Ecto neural progenitor cell (in vitro differentiated cells): Measurements from ENCODE around the gene YTHDC1.
"Not testable (repeated sequence)": the region's sequence is repeated elsewhere in the genome, so short reads cannot be mapped to it uniquely, and the experiment has no call there.

ENCODE experiments used
- DNase-seq: peaks from one replicate; pipeline ENCODE4 v3.0.0-alpha.2; 2018; ENCODE audit warnings: low spot score

Gene YTHDC1

DNA sequence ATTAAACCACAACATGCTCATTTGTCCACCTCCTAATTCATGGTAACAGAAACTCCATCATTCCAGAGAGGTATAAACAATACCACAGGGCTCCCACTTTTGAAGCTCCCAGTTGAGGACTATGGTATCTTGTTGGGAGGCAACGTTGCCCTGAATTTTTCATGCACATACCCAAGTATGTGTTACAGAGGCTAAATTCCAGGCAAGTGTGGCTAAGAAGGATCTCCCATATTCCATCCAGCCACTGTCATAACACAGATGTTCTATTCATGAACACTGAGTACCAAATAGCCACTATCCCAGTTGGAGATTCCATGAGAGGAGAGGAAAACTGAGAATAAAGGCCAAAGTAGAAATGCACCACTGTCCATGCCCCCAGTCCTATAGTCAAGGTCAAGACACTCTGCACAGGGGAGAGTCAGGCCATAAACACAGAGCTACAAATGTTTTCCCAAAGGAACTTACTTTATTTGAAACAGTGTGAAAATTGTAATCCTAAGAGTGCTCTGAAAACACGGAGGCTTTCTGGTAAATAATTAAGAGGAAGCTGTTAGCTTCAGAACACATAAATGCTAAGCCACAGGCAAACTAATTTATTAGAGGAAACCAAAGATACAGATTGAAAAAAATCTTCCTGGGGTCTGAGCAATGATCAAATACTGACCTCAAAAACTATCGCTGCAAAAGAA lies 62.0 kb downstream of the YTHDC1 start:
- DNase-seq = no peak

DNA sequence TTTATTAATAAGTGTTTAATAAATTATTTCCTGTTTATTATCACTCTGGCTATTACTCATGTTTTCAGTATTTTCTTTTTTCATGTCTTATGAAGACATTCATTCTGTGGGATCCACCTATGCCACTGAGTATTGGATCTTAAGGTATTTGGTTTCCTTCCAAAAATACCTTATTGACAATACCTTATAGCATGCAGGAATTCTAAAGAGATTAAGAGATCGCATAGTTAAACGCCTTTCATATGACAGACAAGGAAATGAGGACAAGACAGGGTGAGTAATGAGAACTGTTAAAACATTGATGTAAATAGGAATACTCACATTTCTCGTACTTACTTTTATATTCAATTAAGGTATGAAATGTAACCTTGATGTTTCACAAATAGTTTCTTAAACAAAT lies 66.2 kb downstream of the YTHDC1 start:
- no peak for DNase-seq

DNA sequence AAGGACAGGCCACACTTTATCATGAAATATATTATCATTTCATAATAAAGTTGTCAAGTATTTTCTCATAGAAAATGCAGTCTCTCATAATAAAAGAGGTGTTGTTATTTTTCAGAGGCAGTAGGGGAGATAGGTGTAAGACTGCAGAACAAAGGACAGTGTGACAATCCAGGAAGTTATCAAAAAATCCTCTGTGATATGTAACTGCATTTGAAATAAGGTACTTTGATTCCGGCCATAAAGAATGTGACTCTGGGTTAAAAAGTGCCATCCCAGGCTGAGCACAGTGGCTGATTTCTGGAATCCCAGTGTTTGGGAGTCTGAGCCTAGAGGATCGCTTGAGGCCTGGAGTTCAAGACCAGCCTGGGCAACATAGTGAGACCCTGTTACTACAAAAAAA lies 66.8 kb downstream of the YTHDC1 start:
- no peak for DNase-seq

DNA sequence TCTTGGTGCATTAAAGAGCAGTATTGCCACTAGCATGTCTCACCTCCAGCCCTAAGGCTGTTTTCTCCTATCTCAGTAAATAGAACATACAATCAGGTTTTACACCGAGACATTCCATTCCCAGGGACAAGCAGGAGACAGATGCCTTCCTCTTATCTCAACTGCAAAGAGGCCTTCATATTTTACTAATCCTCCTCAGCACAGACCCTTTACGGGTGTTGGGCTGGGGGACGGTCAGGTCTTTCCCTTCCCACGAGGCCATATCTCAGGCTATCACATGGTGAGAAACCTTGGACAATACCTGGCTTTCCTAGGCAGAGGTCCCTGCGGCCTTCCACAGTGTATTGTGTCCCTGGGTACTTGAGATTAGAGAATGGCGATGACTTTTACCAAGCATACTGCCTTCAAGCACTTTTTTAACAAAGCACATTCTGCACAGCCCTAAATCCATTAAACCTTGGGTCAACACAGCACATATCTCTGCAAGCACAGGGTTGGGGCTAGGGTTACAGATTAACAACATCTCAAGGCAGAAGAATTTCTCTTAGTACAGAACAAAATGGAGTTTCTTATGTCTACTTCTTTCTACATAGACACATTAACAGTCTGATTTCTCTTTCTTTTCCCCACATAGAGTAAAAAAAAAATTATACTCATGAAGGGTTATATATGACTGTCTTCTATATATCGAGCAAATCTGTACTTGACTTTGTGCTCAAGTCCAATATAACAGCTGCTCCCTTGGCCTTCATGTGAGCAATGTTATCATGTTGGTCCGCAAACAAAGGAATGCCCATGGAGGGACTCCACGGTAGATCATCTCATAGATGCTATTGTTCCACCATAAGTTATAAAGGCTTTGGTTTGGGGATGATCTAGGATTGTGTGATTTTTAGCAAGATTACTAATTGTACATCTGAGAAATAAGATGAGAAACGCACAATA lies 67.8 kb downstream of the YTHDC1 start:
- DNase-seq = not testable (repeated sequence)

DNA sequence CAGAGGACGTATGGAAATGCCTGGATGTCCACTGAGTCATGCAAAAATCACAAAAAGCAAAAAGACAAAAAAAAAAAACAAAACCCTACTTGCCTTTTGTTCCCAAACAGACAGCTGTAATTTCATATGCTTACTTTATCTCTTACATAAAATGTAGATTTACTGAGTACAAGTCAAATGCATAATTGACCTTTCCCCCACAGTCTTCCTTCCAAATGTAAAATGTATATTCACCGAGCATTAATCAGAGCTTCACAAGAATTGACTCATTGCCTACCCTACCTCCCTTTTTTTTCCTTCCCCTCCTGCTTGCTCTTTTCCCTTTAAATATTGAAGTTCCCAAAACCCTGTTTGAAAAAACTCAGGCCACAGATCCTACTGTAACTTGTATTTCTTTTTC lies 71.9 kb downstream of the YTHDC1 start:
- DNase-seq = no peak

DNA sequence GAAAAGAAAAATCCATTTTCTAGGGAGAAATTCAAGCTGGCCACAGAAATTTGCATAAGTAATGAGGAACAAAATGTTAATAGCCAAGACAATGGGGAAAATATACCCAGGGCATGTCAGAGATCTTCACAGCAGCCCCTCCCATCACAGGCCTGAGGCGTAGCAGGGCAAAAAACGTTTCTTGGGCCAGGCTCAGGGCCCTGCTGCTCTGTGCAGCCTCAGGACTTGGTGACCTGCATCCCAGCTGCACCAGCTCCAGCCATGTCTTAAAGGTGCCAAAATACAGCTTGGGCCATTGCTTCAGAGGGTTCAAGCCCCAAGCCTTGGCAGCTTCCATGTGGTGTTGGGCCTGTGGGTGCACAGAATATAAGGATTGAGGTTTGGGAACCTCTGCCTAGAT lies 72.3 kb downstream of the YTHDC1 start:
- DNase-seq = no peak

DNA sequence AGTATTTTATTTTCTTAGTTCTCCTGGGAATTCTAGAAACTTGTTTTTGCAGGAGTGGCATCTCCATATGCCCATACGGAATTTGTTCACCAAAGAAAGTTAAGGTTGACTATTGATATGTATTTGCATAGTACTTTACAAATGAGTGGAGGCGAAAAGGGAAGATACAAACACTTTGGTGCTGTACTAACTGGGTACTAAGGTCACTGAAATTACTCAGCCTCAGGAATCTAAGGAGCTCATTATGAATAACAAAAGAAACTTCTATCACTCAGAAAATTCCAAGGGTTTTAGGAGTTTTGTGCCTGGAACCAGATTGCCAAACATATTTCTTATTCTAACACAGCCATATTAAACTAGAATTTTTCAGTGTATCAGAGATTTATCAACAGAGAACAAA lies 77.0 kb downstream of the YTHDC1 start:
- DNase-seq = no peak

DNA sequence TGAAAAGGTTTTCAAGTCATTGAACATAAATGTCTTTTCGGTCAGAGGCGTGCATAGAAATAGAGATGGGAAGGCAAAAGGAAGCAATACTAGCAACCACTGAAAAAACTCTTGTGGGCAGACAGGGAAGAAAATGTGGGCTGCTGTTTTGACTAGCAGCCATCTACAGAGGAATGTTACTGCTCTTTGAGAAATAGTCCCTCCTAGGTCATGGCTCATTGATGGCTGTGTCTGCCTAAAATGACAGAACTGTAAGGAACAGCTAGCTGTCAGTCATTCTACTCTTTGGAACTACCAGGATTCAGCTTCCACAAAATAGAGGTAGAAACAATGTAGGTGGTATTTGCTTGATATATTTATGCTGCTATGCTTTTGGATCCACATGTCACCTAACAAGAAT lies 77.5 kb downstream of the YTHDC1 start:
- DNase-seq = no peak

DNA sequence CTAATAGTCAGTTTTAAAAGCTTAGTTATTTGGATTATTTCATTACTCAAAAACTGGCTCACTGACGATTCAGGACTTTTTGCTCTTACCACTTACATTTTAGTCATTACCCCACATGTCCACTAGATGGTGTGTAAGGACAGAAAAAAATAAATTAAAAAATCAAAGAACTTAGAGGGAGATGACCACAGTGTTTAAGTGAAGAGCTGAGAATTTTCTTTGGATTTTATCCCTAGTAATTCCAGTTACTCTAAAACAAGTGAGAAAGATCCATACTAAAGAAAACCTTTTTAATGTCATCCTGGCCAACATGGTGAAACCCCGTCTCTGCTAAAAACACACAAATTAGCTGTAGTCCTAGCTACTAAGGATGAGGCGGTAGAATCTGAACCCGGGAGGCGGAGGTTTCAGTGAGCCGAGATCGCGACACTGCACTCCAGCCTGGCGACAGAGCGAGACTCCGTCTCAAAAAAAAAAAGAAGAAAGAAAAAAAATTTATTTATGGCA lies 78.0 kb downstream of the YTHDC1 start:
- DNase-seq = no peak

DNA sequence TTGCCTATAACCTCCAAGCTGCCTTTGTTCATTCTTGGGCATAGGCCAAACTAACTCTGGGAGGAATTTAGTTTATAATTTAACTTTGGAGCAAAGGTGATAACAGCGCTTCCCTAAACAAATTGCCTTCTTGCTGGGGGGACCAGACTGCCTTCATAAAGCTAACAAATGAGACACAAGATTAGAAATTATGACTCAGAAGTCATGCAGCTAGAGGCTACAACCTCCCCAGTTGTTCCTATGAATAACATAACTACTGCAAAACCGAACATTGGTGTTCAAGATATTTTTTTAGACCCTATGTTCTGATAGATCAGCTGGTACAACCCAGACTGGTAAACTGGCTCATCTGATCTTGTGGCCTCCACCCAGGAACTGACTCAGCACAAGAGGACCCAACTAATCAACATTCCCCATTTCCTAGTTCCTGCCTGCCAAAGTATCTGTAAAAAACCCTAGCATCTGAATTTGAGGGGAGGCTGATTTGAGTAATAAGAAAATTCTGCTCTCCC lies 82.4 kb downstream of the YTHDC1 start:
- no peak for DNase-seq

DNA sequence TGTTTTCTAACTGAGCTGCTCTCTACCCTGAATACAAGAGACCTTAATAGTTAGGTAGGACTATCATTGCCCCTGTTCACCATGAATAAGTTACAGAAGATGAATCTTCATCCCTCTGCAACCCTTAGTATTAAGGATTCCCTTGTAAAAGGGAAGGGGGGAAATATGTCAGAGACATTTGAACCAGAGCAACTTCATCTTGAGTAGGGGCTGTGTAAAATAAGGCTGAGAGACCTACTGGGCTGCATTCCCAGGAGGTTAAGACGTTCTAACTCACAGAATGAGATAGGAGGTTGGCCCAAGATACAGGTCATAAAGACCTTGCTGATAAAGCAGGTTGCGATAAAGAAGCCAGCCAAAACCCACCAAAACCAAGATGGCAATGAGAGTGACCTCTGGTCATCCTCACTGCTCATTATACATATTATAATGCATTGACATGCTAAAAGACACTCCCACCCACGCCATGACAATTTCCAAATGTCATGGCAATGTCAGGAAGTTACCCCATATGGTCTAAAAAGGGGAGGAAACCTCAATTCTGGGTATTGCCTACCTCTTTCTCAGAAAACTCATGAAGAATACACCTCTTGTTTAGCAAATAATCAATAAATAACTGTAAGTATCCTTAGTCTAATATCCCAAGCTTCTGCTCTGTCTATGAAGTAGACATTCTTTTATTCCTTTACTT lies 84.9 kb downstream of the YTHDC1 start:
- no peak for DNase-seq
